HepG2 (cell line): ENCODE data around the gene MC3R. TPM values are rescaled to one million over a fixed set of nuclear protein-coding genes. Genes with fewer than 3 reads are reported as not detected.

Source experiments
- CAMTA2 ChIP-seq: sonication (generic); formaldehyde crosslinking; IDR thresholded peaks from 2 replicates; pipeline ENCODE4 v1.4.0; 2020; ENCODE audit warnings: mild to moderate bottlenecking, missing genetic modification reagents, borderline replicate concordance
- CBX5 ChIP-seq: sonication (generic); formaldehyde crosslinking; IDR thresholded peaks from 2 replicates; pipeline ENCODE4 v1.4.0; 2020; ENCODE audit warnings: missing genetic modification reagents, borderline replicate concordance
- GZF1 ChIP-seq: sonication (generic); formaldehyde crosslinking; IDR thresholded peaks from 2 replicates; pipeline ENCODE4 v1.5.1; 2020; ENCODE audit warnings: mild to moderate bottlenecking, missing genetic modification reagents
- HOXA9 ChIP-seq: sonication (generic); formaldehyde crosslinking; IDR thresholded peaks from 2 replicates; pipeline ENCODE4 v1.8.1; 2022; ENCODE audit warnings: missing genetic modification reagents, mild to moderate bottlenecking, moderate library complexity, borderline replicate concordance
- MTF2 ChIP-seq: sonication (generic); formaldehyde crosslinking; IDR thresholded peaks from 2 replicates; pipeline ENCODE4 v1.5.0; 2020; ENCODE audit warnings: missing genetic modification reagents, borderline replicate concordance
- MYC ChIP-seq: sonication (generic); formaldehyde crosslinking; IDR thresholded peaks from 2 replicates; pipeline ENCODE4 v1.9.0; 2021; ENCODE audit warnings: missing genetic modification reagents, borderline replicate concordance
- NFATC3 ChIP-seq: sonication (generic); formaldehyde crosslinking; IDR thresholded peaks from 2 replicates; pipeline ENCODE4 v1.5.1; 2020; ENCODE audit warnings: mild to moderate bottlenecking, missing genetic modification reagents
- NR3C1 ChIP-seq: sonication (generic); formaldehyde crosslinking; IDR thresholded peaks from 2 replicates; pipeline ENCODE4 v1.4.0; 2020; ENCODE audit warnings: missing genetic modification reagents
- RFX1 ChIP-seq: fragments of 450-650 bp; IDR thresholded peaks from 2 replicates; pipeline ENCODE4 v1.6.1; 2017
- SETDB1 ChIP-seq: sonication (generic); formaldehyde crosslinking; IDR thresholded peaks from 2 replicates; pipeline ENCODE4 v1.5.1; 2020; ENCODE audit warnings: missing genetic modification reagents, mild to moderate bottlenecking, borderline replicate concordance
- ZNF121 ChIP-seq: sonication (generic); formaldehyde crosslinking; IDR thresholded peaks from 2 replicates; pipeline ENCODE4 v1.5.0; 2020; ENCODE audit warnings: mild to moderate bottlenecking, missing genetic modification reagents
- ZNF256 ChIP-seq: sonication (generic); formaldehyde crosslinking; conservative IDR thresholded peaks from 2 replicates; pipeline ENCODE4 v1.4.0; 2020; ENCODE audit warnings: missing genetic modification reagents
- ZNF816 ChIP-seq: sonication (generic); formaldehyde crosslinking; IDR thresholded peaks from 2 replicates; pipeline ENCODE4 v1.8.0; 2022; ENCODE audit warnings: missing genetic modification reagents, mild to moderate bottlenecking, borderline replicate concordance
- polyA plus RNA-seq, 8 experiments: library from polyadenylated mRNA; depleted of rRNA in 3 of 8; stranded (reverse) in 7 of 8; unstranded in 1 of 8; fragments of >200 nt; fragmentation: Illumina TruSeq in 4 of 8; extraction: Trizol in 4 of 8; gene quantifications; 2 replicates each; pipeline versions ENCODE4 v1.2.1 to v1.2.3, GENCODE V29; 2011 to 2016; ENCODE audit warnings: low read depth in 4 of 8, missing spikeins in 1 of 8, mixed read lengths in 1 of 8; ENCODE audit not compliant: insufficient read depth in 1 of 8
- total RNA-seq, 5 experiments: library from RNA; depleted of rRNA; stranded (reverse); fragments of >200 nt; fragmentation: Illumina TruSeq; extraction: Trizol; gene quantifications; 2 replicates each; pipeline ENCODE4 v1.2.3, GENCODE V29; 2016; ENCODE audit warnings: low read depth in 1 of 5
- TF ChIP-seq, protein P1 (sequence below): sonication (generic); formaldehyde crosslinking; IDR thresholded peaks from 2 replicates; pipeline ENCODE4 v1.5.1; 2020; ENCODE audit warnings: mild to moderate bottlenecking, missing genetic modification reagents
- TF ChIP-seq, protein P2 (sequence below): IDR thresholded peaks from 2 replicates; pipeline ENCODE4 v1.6.1; 2016; ENCODE audit warnings: low read depth, control low read depth
- TF ChIP-seq, protein P3 (sequence below): sonication (generic); formaldehyde crosslinking; IDR thresholded peaks from 2 replicates; pipeline ENCODE4 v1.5.0; 2020; ENCODE audit warnings: mild to moderate bottlenecking, missing genetic modification reagents, moderate library complexity
- TF ChIP-seq, protein P4 (sequence below): sonication (generic); formaldehyde crosslinking; IDR thresholded peaks from 2 replicates; pipeline ENCODE4 v1.9.0; 2021; ENCODE audit warnings: mild to moderate bottlenecking, missing genetic modification reagents

The MC3R gene
- total and polyA plus RNA-seq, 2 of the 13 experiments (the other 11 are each of a cell fraction or from before 2014, with no cell fraction given) = not detected

DNA sequence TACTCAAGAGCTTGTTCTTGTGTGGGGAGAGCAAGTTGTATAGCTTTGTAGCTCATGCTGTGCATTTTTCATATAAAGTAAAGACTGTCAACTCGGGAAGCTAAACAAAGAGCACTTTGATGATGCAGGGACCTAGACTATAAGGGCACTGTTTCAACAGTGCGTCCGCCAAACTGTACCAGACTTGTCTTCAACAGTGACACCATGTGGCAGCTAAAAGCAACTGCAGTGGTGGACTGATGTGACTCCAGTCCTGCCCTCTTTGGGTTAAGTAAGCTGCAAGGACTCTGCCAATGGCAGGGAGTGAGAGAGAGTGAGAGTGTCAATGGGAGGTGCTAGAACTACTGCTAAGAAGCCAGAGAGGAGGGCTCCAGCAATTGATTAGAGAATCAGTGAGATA is 48.1 kb upstream of the MC3R start (continued):
- TF ChIP-seq, protein P1, sequence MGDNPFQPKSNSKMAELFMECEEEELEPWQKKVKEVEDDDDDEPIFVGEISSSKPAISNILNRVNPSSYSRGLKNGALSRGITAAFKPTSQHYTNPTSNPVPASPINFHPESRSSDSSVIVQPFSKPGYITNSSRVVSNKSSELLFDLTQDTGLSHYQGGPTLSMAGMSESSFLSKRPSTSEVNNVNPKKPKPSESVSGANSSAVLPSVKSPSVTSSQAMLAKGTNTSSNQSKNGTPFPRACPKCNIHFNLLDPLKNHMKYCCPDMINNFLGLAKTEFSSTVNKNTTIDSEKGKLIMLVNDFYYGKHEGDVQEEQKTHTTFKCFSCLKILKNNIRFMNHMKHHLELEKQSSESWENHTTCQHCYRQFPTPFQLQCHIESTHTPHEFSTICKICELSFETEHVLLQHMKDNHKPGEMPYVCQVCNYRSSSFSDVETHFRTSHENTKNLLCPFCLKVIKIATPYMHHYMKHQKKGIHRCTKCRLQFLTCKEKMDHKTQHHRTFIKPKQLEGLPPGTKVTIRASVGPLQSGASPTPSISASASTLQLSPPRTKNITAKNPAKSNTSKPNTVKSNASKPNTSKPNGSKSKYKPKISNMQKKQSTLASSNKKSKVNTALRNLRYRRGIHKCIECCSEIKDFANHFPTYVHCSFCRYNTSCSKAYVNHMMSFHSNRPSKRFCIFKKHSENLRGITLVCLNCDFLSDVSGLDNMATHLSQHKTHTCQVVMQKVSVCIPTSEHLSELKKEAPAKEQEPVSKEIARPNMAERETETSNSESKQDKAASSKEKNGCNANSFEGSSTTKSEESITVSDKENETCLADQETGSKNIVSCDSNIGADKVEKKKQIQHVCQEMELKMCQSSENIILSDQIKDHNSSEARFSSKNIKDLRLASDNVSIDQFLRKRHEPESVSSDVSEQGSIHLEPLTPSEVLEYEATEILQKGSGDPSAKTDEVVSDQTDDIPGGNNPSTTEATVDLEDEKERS (CRISPR knock-in tag) = 0 out of 2 replicates have a peak, but pooled peaks have one; percentile 58
- TF ChIP-seq GZF1 (CRISPR knock-in tag) (no peak), HOXA9 (CRISPR knock-in tag) (no peak), CBX5 (CRISPR knock-in tag) (0 out of 2 replicates have a peak, but pooled peaks have one; percentile 36), CAMTA2 (CRISPR knock-in tag) (no peak), NFATC3 (CRISPR knock-in tag) (no peak), RFX1 (no peak), SETDB1 (CRISPR knock-in tag) (peak; percentile 99), NR3C1 (no peak), ZNF256 (CRISPR knock-in tag) (no peak), ZNF816 (CRISPR knock-in tag) (no peak), MYC (CRISPR knock-in tag) (no peak), ZNF121 (CRISPR knock-in tag) (no peak), MTF2 (no peak)
- TF ChIP-seq, protein P2, sequence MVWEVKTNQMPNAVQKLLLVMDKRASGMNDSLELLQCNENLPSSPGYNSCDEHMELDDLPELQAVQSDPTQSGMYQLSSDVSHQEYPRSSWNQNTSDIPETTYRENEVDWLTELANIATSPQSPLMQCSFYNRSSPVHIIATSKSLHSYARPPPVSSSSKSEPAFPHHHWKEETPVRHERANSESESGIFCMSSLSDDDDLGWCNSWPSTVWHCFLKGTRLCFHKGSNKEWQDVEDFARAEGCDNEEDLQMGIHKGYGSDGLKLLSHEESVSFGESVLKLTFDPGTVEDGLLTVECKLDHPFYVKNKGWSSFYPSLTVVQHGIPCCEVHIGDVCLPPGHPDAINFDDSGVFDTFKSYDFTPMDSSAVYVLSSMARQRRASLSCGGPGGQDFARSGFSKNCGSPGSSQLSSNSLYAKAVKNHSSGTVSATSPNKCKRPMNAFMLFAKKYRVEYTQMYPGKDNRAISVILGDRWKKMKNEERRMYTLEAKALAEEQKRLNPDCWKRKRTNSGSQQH = no peak
- TF ChIP-seq, protein P3, sequence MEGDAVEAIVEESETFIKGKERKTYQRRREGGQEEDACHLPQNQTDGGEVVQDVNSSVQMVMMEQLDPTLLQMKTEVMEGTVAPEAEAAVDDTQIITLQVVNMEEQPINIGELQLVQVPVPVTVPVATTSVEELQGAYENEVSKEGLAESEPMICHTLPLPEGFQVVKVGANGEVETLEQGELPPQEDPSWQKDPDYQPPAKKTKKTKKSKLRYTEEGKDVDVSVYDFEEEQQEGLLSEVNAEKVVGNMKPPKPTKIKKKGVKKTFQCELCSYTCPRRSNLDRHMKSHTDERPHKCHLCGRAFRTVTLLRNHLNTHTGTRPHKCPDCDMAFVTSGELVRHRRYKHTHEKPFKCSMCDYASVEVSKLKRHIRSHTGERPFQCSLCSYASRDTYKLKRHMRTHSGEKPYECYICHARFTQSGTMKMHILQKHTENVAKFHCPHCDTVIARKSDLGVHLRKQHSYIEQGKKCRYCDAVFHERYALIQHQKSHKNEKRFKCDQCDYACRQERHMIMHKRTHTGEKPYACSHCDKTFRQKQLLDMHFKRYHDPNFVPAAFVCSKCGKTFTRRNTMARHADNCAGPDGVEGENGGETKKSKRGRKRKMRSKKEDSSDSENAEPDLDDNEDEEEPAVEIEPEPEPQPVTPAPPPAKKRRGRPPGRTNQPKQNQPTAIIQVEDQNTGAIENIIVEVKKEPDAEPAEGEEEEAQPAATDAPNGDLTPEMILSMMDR = peak; percentile 50
- TF ChIP-seq, protein P4, sequence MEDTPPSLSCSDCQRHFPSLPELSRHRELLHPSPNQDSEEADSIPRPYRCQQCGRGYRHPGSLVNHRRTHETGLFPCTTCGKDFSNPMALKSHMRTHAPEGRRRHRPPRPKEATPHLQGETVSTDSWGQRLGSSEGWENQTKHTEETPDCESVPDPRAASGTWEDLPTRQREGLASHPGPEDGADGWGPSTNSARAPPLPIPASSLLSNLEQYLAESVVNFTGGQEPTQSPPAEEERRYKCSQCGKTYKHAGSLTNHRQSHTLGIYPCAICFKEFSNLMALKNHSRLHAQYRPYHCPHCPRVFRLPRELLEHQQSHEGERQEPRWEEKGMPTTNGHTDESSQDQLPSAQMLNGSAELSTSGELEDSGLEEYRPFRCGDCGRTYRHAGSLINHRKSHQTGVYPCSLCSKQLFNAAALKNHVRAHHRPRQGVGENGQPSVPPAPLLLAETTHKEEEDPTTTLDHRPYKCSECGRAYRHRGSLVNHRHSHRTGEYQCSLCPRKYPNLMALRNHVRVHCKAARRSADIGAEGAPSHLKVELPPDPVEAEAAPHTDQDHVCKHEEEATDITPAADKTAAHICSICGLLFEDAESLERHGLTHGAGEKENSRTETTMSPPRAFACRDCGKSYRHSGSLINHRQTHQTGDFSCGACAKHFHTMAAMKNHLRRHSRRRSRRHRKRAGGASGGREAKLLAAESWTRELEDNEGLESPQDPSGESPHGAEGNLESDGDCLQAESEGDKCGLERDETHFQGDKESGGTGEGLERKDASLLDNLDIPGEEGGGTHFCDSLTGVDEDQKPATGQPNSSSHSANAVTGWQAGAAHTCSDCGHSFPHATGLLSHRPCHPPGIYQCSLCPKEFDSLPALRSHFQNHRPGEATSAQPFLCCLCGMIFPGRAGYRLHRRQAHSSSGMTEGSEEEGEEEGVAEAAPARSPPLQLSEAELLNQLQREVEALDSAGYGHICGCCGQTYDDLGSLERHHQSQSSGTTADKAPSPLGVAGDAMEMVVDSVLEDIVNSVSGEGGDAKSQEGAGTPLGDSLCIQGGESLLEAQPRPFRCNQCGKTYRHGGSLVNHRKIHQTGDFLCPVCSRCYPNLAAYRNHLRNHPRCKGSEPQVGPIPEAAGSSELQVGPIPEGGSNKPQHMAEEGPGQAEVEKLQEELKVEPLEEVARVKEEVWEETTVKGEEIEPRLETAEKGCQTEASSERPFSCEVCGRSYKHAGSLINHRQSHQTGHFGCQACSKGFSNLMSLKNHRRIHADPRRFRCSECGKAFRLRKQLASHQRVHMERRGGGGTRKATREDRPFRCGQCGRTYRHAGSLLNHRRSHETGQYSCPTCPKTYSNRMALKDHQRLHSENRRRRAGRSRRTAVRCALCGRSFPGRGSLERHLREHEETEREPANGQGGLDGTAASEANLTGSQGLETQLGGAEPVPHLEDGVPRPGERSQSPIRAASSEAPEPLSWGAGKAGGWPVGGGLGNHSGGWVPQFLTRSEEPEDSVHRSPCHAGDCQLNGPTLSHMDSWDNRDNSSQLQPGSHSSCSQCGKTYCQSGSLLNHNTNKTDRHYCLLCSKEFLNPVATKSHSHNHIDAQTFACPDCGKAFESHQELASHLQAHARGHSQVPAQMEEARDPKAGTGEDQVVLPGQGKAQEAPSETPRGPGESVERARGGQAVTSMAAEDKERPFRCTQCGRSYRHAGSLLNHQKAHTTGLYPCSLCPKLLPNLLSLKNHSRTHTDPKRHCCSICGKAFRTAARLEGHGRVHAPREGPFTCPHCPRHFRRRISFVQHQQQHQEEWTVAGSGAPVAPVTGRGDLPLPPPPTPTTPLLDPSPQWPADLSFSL (CRISPR knock-in tag) = no peak
